Neuronal stem cell (in vitro differentiated cells): ENCODE data around the gene EFNA5.

Experiments used
- DNase-seq: peaks from one replicate; pipeline ENCODE4 v3.0.0-alpha.2; 2013; ENCODE audit warnings: low spot score
- H2AFZ ChIP-seq: one replicate; pipeline ENCODE4 v1.6.1; 2013; ENCODE audit warnings: mild to moderate bottlenecking, low read length, inconsistent platforms
- H2AK5ac ChIP-seq: 2 replicates; pipeline ENCODE4 v1.6.1; 2013; ENCODE audit warnings: low read depth, mild to moderate bottlenecking, inconsistent platforms, low read length, moderate library complexity, mixed read lengths
- H2BK120ac ChIP-seq: 2 replicates; pipeline ENCODE4 v1.6.1; 2013; ENCODE audit warnings: low read depth, mild to moderate bottlenecking, inconsistent platforms, low read length, moderate library complexity, mixed read lengths
- H2BK12ac ChIP-seq: one replicate; pipeline ENCODE4 v1.6.1; 2013; ENCODE audit warnings: low read length, inconsistent platforms
- H2BK15ac ChIP-seq: 2 replicates; pipeline ENCODE4 v1.6.1; 2013; ENCODE audit warnings: mild to moderate bottlenecking, low read length, inconsistent platforms, mixed read lengths
- H2BK5ac ChIP-seq: one replicate; pipeline ENCODE4 v1.6.1; 2013; ENCODE audit warnings: inconsistent platforms, mild to moderate bottlenecking, low read length, moderate library complexity
- H3K14ac ChIP-seq: one replicate; pipeline ENCODE4 v1.6.1; 2013; ENCODE audit warnings: low read length, inconsistent platforms
- H3K18ac ChIP-seq: 2 replicates; pipeline ENCODE4 v1.6.1; 2013; ENCODE audit warnings: low read length, inconsistent platforms
- H3K23ac ChIP-seq: 2 replicates; pipeline ENCODE4 v1.6.1; 2013; ENCODE audit warnings: low read depth, mild to moderate bottlenecking, mixed read lengths, low read length, inconsistent platforms; ENCODE audit not compliant: poor library complexity
- H3K27ac ChIP-seq: replicated peaks from 3 replicates; pipeline ENCODE4 v1.5.1; 2013; ENCODE audit warnings: low read length, inconsistent platforms
- H3K27me3 ChIP-seq, 3 experiments: 2 replicates each; pipeline ENCODE4 v1.6.1; 2013; ENCODE audit warnings: low read length in 3 of 3, mild to moderate bottlenecking in 2 of 3, inconsistent platforms in 1 of 3, low read depth in 1 of 3, mixed read lengths in 1 of 3, moderate library complexity in 1 of 3; ENCODE audit not compliant: control insufficient read depth in 3 of 3, insufficient read depth in 3 of 3
- H3K36me3 ChIP-seq, 2 donors: replicated peaks in 1 of 2; 2 replicates each; pipeline ENCODE4 v1.6.1; 2013; ENCODE audit warnings: low read length in 2 of 2; ENCODE audit not compliant: control insufficient read depth in 2 of 2, insufficient read depth in 2 of 2
- H3K4ac ChIP-seq: 2 replicates; pipeline ENCODE4 v1.6.1; 2013; ENCODE audit warnings: inconsistent platforms, mild to moderate bottlenecking, low read length, moderate library complexity
- H3K4me1 ChIP-seq, 2 donors: 1 replicate in 1 of 2; 2 replicates in 1 of 2; pipeline ENCODE4 v1.6.1; 2013; ENCODE audit warnings: low read length in 2 of 2, low read depth in 1 of 2; ENCODE audit not compliant: control insufficient read depth in 2 of 2, insufficient read depth in 1 of 2
- H3K4me2 ChIP-seq: one replicate; pipeline ENCODE4 v1.6.1; 2013; ENCODE audit warnings: mild to moderate bottlenecking, low read length, inconsistent platforms; ENCODE audit not compliant: insufficient read depth, poor library complexity, severe bottlenecking
- H3K4me3 ChIP-seq, 2 donors: 2 replicates each; pipeline ENCODE4 v1.5.1; 2013; ENCODE audit warnings: low read length in 2 of 2, mild to moderate bottlenecking in 2 of 2, inconsistent platforms in 1 of 2, moderate library complexity in 1 of 2
- H3K79me1 ChIP-seq: one replicate; pipeline ENCODE4 v1.6.1; 2013; ENCODE audit warnings: low read depth, mild to moderate bottlenecking, inconsistent platforms, low read length, moderate library complexity
- H3K9ac ChIP-seq: one replicate; pipeline ENCODE4 v1.6.1; 2013; ENCODE audit warnings: mild to moderate bottlenecking, low read depth, low read length, inconsistent platforms; ENCODE audit not compliant: poor library complexity
- H3K9me3 ChIP-seq, 2 donors: replicated peaks in 1 of 2; 2 replicates each; pipeline versions ENCODE3 to v1.6.1; 2013; ENCODE audit warnings: low read length in 2 of 2, mild to moderate bottlenecking in 2 of 2, inconsistent platforms in 1 of 2, low read depth in 1 of 2, mixed read lengths in 1 of 2, moderate library complexity in 1 of 2; ENCODE audit not compliant: control insufficient read depth in 2 of 2, insufficient read depth in 1 of 2
- H4K8ac ChIP-seq: one replicate; pipeline ENCODE4 v1.6.1; 2013; ENCODE audit warnings: low read depth, mild to moderate bottlenecking, inconsistent platforms, low read length, moderate library complexity
- H4K91ac ChIP-seq: one replicate; pipeline ENCODE4 v1.6.1; 2013; ENCODE audit warnings: low read length, low read depth, mild to moderate bottlenecking, inconsistent platforms; ENCODE audit not compliant: poor library complexity
- WGBS, 2 donors: extraction: QIAGEN DNeasy Blood & Tissue Kit; methylation state at CpG; one replicate each; pipeline ENCODE4 v1.1.7; 2013; ENCODE audit warnings: missing lambda C conversion rate in 2 of 2, mixed read lengths in 1 of 2; ENCODE audit not compliant: insufficient read length in 2 of 2, insufficient replicate concordance in 1 of 2; ENCODE audit errors: extremely low coverage in 2 of 2; 5-methylcytosine and 5-hydroxymethylcytosine counted together

EFNA5 gene

GRCh38 chr5:107531308-107531707 is 139.4 kb downstream of the EFNA5 start:
- no peak for DNase-seq
- H3K14ac ChIP-seq: no peak overlapping the region
- no peak overlapping the region for H3K27ac ChIP-seq

GRCh38 chr5:107529618-107530017 is 141.1 kb downstream of the EFNA5 start:
- H4K91ac ChIP-seq: no peak overlapping the region
- H3K79me1 ChIP-seq: no peaks in the 10 kb centered on the region
- no peak overlapping the region for H2AFZ ChIP-seq
- no peak overlapping the region for H3K9ac ChIP-seq
- peaks cover 4 to 18% of the 10 kb centered on the region in 2 donors for H3K4me1 ChIP-seq
- H3K27me3 ChIP-seq: no peaks in the 10 kb centered on the region
- no peak overlapping the region for H2BK12ac ChIP-seq
- DNase-seq: no peak
- no peak overlapping the region for H3K27ac ChIP-seq
- no peaks in the 10 kb centered on the region for H3K9me3 ChIP-seq
- no peak overlapping the region for H3K14ac ChIP-seq
- no peak overlapping the region for H2AK5ac ChIP-seq
- no peak overlapping the region for H4K8ac ChIP-seq
- H3K18ac ChIP-seq: no peak overlapping the region
- H3K4ac ChIP-seq: no peak overlapping the region
- H2BK5ac ChIP-seq: no peak overlapping the region
- no peak overlapping the region for H3K23ac ChIP-seq
- no peak overlapping the region for H2BK15ac ChIP-seq
- no peak overlapping the region for H3K4me3 ChIP-seq
- no peak overlapping the region for H3K4me2 ChIP-seq
- no peak overlapping the region for H2BK120ac ChIP-seq
- peaks cover 3 to 14% of the 10 kb centered on the region in 2 donors for H3K36me3 ChIP-seq

More at GRCh38 chr5:107531308-107531707, 139.4 kb downstream of the EFNA5 start:
- H3K9me3 ChIP-seq: no peaks in the 10 kb centered on the region
- H3K36me3 ChIP-seq: peaks cover 3 to 14% of the 10 kb centered on the region in 2 donors
- H3K4me2 ChIP-seq: no peak overlapping the region
- H2AK5ac ChIP-seq: no peak overlapping the region
- no peak overlapping the region for H2BK120ac ChIP-seq
- H3K18ac ChIP-seq: no peak overlapping the region
- H4K8ac ChIP-seq: no peak overlapping the region
- H3K23ac ChIP-seq: no peak overlapping the region
- H3K4me3 ChIP-seq: no peak overlapping the region
- H2BK12ac ChIP-seq: no peak overlapping the region
- H2AFZ ChIP-seq: no peak overlapping the region
- peaks cover 2% of the 10 kb centered on the region for H3K79me1 ChIP-seq
- no peak overlapping the region for H4K91ac ChIP-seq
- H2BK15ac ChIP-seq: no peak overlapping the region
- peaks cover 8 to 22% of the 10 kb centered on the region in 2 donors for H3K4me1 ChIP-seq
- no peak overlapping the region for H3K4ac ChIP-seq
- no peak overlapping the region for H3K9ac ChIP-seq
- no peaks in the 10 kb centered on the region for H3K27me3 ChIP-seq
- H2BK5ac ChIP-seq: no peak overlapping the region
- no CpG with 5 or more reads among the region's 7 CpGs for WGBS, 2 donors

GRCh38 chr5:107526270-107526937 is 144.3 kb downstream of the EFNA5 start:
- no peak overlapping the region for H3K4me2 ChIP-seq
- H3K4ac ChIP-seq: no peak overlapping the region
- no peaks in the 10 kb centered on the region for H3K9me3 ChIP-seq
- H3K27ac ChIP-seq: no peak overlapping the region
- no peak overlapping the region for H3K23ac ChIP-seq
- no peaks in the 10 kb centered on the region for H3K27me3 ChIP-seq
- no peak overlapping the region for H2AFZ ChIP-seq
- H3K79me1 ChIP-seq: no peaks in the 10 kb centered on the region
- H4K8ac ChIP-seq: no peak overlapping the region
- no peak overlapping the region for H2BK5ac ChIP-seq
- H3K36me3 ChIP-seq: peaks cover 3 to 11% of the 10 kb centered on the region in 2 donors
- no peak overlapping the region for H3K9ac ChIP-seq
- H3K18ac ChIP-seq: no peak overlapping the region
- H2BK12ac ChIP-seq: no peak overlapping the region
- no peak overlapping the region for H2AK5ac ChIP-seq
- no peak overlapping the region for H3K14ac ChIP-seq
- no peak for DNase-seq
- H3K4me1 ChIP-seq: peaks cover 5 to 11% of the 10 kb centered on the region in 2 donors
- H2BK15ac ChIP-seq: no peak overlapping the region
- no peak overlapping the region for H3K4me3 ChIP-seq
- no peak overlapping the region for H2BK120ac ChIP-seq
- no peak overlapping the region for H4K91ac ChIP-seq

GRCh38 chr5:107524111-107524510 is 146.6 kb downstream of the EFNA5 start:
- no peaks in the 10 kb centered on the region for H3K79me1 ChIP-seq
- no peak overlapping the region for H2AK5ac ChIP-seq
- no peak overlapping the region for H3K4ac ChIP-seq
- H3K14ac ChIP-seq: no peak overlapping the region
- WGBS, 2 donors: no CpG with 5 or more reads among the region's 2 CpGs
- no peak overlapping the region for H3K23ac ChIP-seq
- no peaks in the 10 kb centered on the region for H3K27me3 ChIP-seq
- H3K18ac ChIP-seq: no peak overlapping the region
- H3K9ac ChIP-seq: no peak overlapping the region
- no peak overlapping the region for H4K8ac ChIP-seq
- no peak overlapping the region for H2AFZ ChIP-seq
- H3K4me2 ChIP-seq: no peak overlapping the region
- H3K4me3 ChIP-seq: no peak overlapping the region
- no peak overlapping the region for H2BK120ac ChIP-seq
- H3K36me3 ChIP-seq: no peaks in the 10 kb centered on the region
- H3K4me1 ChIP-seq: peaks cover 8 to 21% of the 10 kb centered on the region in 2 donors
- DNase-seq: no peak
- no peaks in the 10 kb centered on the region for H3K9me3 ChIP-seq
- H4K91ac ChIP-seq: no peak overlapping the region
- no peak overlapping the region for H2BK5ac ChIP-seq
- H3K27ac ChIP-seq: no peak overlapping the region
- no peak overlapping the region for H2BK15ac ChIP-seq
- H2BK12ac ChIP-seq: no peak overlapping the region
